Thoracic aorta (tissue), 2 donors: Measurements from ENCODE around the gene CENPVL2. TPM values are rescaled to one million over a fixed set of nuclear protein-coding genes. Genes with fewer than 3 reads are reported as not detected.
"Not testable (repeated sequence)": the region's sequence is repeated elsewhere in the genome, so short reads cannot be mapped to it uniquely, and the experiment has no call there.

Source experiments
- ATAC-seq: fragments of 150-250 bp; one replicate; pipeline ENCODE4 v1.8.0; 2017; ENCODE audit warnings: low read depth; ENCODE audit not compliant: insufficient number of reproducible peaks, low FRiP score
- DNase-seq: peaks from one replicate; pipeline ENCODE4 v3.0.0-alpha.2; 2020; ENCODE audit warnings: low spot score
- H3K27ac ChIP-seq, 2 donors: fragments of 200-600 bp; sonication (generic); 1 replicate in 1 of 2; 2 replicates in 1 of 2; pipeline ENCODE4 v1.5.1; 2016; ENCODE audit warnings: mild to moderate bottlenecking in 2 of 2, moderate library complexity in 2 of 2
- H3K27me3 ChIP-seq: fragments of 200-600 bp; sonication (generic); replicated peaks from 2 replicates; pipeline ENCODE4 v1.6.0; 2016; ENCODE audit warnings: mild to moderate bottlenecking; ENCODE audit not compliant: insufficient read depth
- H3K36me3 ChIP-seq: fragments of 200-600 bp; sonication (generic); one replicate; pipeline ENCODE4 v1.5.1; 2016
- H3K4me1 ChIP-seq, 2 donors: fragments of 200-600 bp; sonication (generic); 1 replicate in 1 of 2; 2 replicates in 1 of 2; pipeline versions ENCODE4 v1.5.1 to v1.6.0; 2016; ENCODE audit warnings: low read depth in 2 of 2, mild to moderate bottlenecking in 1 of 2; ENCODE audit not compliant: control insufficient read depth in 1 of 2
- H3K4me3 ChIP-seq: fragments of 200-600 bp; sonication (generic); 2 replicates; pipeline ENCODE4 v1.5.1; 2016; ENCODE audit warnings: mild to moderate bottlenecking
- H3K9me3 ChIP-seq: fragments of 200-600 bp; sonication (generic); 2 replicates; pipeline ENCODE4 v1.5.1; 2016
- total RNA-seq, 2 donors: library from RNA; depleted of rRNA; stranded (reverse); fragments of >200 nt; gene quantifications; one replicate each; pipeline versions ENCODE4 v1.1.0 to v1.2.3, GENCODE V29; 2016
- TF ChIP-seq, protein P1 (sequence below): fragments of 200-600 bp; sonication (generic); IDR thresholded peaks from one replicate; pipeline ENCODE4 v1.5.1; 2019; ENCODE audit warnings: antibody characterized with exemption

Gene CENPVL2
- total RNA-seq, 2 donors from 2014 or later: not detected

DNA sequence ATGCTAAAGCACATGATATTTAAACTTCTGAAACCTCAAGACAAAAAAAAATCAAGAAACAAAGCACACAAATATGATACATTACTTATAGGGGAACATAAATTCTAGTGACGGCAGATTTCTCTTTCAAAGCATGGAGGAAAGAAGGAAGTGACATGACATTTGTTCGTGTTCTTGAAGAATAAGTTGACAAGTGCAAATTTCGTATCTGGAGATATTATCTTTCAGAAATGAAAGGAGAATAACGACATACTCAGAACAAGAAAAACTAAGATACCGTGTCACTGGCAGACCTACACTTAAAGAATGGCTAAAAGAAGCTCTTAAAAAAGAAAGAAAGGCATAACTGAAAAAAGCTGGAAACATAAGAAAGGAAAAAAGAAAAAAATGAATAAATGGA lies 16.6 kb downstream of the CENPVL2 start:
- no peak for ATAC-seq
- no peaks in the 10 kb centered on the region for H3K4me1 ChIP-seq
- no peaks in the 10 kb centered on the region for H3K27me3 ChIP-seq

DNA sequence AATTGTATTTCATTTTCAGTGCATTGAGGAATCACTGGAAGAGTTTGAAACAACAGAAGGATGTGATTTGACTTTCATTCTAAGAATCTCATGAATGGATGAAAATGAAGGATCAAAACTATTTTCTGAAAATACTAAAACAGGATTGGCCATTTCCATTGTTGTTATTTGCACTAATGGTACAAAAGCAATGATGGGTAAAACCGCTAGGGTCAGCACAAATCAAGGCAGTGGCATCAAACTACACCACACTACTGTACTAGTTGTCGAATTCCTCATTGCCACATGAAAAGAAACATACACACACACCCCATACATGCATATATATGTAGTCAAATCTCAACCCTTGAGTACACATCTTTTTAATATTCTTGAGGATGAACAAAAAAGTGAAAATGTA lies 39.3 kb downstream of the CENPVL2 start:
- no peaks in the 10 kb centered on the region for H3K4me1 ChIP-seq
- H3K27me3 ChIP-seq: no peaks in the 10 kb centered on the region
- ATAC-seq (no peak), DNase-seq (no peak)
- TF ChIP-seq, protein P1, sequence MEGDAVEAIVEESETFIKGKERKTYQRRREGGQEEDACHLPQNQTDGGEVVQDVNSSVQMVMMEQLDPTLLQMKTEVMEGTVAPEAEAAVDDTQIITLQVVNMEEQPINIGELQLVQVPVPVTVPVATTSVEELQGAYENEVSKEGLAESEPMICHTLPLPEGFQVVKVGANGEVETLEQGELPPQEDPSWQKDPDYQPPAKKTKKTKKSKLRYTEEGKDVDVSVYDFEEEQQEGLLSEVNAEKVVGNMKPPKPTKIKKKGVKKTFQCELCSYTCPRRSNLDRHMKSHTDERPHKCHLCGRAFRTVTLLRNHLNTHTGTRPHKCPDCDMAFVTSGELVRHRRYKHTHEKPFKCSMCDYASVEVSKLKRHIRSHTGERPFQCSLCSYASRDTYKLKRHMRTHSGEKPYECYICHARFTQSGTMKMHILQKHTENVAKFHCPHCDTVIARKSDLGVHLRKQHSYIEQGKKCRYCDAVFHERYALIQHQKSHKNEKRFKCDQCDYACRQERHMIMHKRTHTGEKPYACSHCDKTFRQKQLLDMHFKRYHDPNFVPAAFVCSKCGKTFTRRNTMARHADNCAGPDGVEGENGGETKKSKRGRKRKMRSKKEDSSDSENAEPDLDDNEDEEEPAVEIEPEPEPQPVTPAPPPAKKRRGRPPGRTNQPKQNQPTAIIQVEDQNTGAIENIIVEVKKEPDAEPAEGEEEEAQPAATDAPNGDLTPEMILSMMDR: no peak
- H3K4me3 ChIP-seq: no peak overlapping the region
- no peaks in the 10 kb centered on the region for H3K36me3 ChIP-seq
- H3K9me3 ChIP-seq: no peaks in the 10 kb centered on the region
- no peak overlapping the region for H3K27ac ChIP-seq

More for the DNA sequence above, 16.6 kb downstream of the CENPVL2 start:
- H3K36me3 ChIP-seq: no peaks in the 10 kb centered on the region
- DNase-seq: no peak
- no peak overlapping the region for H3K27ac ChIP-seq
- H3K9me3 ChIP-seq: no peaks in the 10 kb centered on the region
- H3K4me3 ChIP-seq: no peak overlapping the region
- TF ChIP-seq, protein P1: no peak

DNA sequence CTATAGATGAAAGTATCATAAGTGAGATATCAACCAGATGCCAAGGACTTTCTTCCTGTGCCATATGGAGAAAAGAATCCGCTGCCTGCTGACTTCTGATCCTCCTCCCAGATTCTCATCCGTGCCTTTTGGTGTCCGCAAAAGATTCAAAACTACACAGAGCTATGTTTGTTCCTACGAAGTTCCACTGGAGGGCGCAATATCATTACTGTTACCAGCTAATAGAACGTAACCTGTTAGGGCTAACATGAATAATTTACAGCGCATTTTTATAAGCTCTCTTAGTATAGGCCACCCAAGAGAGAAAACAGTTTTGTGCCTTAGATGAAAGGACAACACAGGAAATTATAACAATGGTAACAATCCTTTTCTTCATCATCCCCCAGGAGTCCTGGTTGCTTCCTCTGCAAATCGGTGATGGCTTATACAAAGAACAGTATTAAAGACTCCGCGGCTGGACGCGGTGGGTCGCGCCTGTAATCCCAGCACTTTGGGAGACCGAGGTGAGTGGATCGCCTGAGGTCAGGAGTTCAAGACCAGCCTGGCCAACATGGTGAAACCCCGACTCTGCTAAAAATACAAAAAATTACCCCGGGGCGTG lies 41.1 kb downstream of the CENPVL2 start:
- H3K9me3 ChIP-seq: no peaks in the 10 kb centered on the region
- no peaks in the 10 kb centered on the region for H3K4me1 ChIP-seq
- H3K36me3 ChIP-seq: no peaks in the 10 kb centered on the region
- TF ChIP-seq, protein P1: no peak
- ATAC-seq: no peak
- no peaks in the 10 kb centered on the region for H3K27me3 ChIP-seq
- no peak overlapping the region for H3K27ac ChIP-seq
- H3K4me3 ChIP-seq: no peak overlapping the region
- DNase-seq: no peak

DNA sequence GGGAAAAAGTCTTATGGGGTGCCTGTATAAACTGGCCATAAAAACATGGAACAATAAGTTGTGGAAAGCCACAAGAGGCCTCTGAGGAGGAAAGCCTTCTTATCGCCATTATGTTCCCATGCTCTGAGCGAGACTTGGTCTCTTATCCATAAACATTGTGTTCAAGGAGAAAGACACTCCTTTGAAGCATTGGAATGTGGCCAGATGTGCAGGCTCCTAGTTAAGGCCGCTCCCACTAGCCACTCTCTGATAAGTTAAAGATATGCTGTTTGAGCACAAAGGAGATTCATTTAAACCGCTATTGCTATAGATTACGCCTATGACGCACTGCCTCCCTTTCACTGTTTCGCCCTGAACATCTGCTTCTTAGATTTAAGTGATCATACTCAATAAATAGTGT lies 46.1 kb downstream of the CENPVL2 start:
- ATAC-seq, H3K4me1 ChIP-seq, H3K4me3 ChIP-seq, H3K36me3 ChIP-seq, H3K27ac ChIP-seq, DNase-seq, H3K27me3 ChIP-seq, H3K9me3 ChIP-seq: not testable (repeated sequence)

Other genes with a start within 250 kb of the CENPVL2 start
- gene NUDT11, start 186.2 kb downstream of the CENPVL2 start, total RNA-seq: 1 to 10 TPM; 1.8 to 5.0 TPM
- not detected for gene CENPVL3, start 63.9 kb downstream of the CENPVL2 start, total RNA-seq
- not detected for gene CENPVL1, start 27.7 kb upstream of the CENPVL2 start, total RNA-seq
- gene GSPT2, start 60.6 kb upstream of the CENPVL2 start, total RNA-seq: 1 to 10 TPM; 3.1 to 5.2 TPM
- 10 to 100 TPM; 51.6 to 56.6 TPM for gene MAGED1, start 210.8 kb upstream of the CENPVL2 start, total RNA-seq